22Rv1 (cell line): ENCODE results near the gene ANAPC10.

Experiments
- H3K27ac ChIP-seq: fragments of 450-650 bp; 2 replicates; pipeline ENCODE4 v1.5.1; 2017
- CTCF ChIP-seq: fragments of 450-650 bp; IDR thresholded peaks from 2 replicates; pipeline ENCODE4 v1.5.1; 2017; ENCODE audit warnings: mild to moderate bottlenecking
- ZFX ChIP-seq: fragments of 450-650 bp; IDR thresholded peaks from 2 replicates; pipeline ENCODE4 v1.6.1; 2017; ENCODE audit warnings: antibody characterized with exemption, borderline replicate concordance

The ANAPC10 gene

GRCh38 chr4:144984241-144984640 lies 113.8 kb downstream of the ANAPC10 start:
- no peak for TF ChIP-seq CTCF
- TF ChIP-seq ZFX: no peak
- no peak overlapping the region for H3K27ac ChIP-seq

- no peak overlapping the region for H3K27ac ChIP-seq
- no peak for TF ChIP-seq ZFX
- TF ChIP-seq CTCF: no peak
Observed at GRCh38 chr4:144975718-144976117, 122.3 kb downstream of the ANAPC10 start.

- TF ChIP-seq ZFX (no peak), CTCF (no peak)
- no peak overlapping the region for H3K27ac ChIP-seq
Observed at GRCh38 chr4:144970597-144970996, 127.4 kb downstream of the ANAPC10 start.

- TF ChIP-seq CTCF: no peak
- TF ChIP-seq ZFX: no peak
- no peak overlapping the region for H3K27ac ChIP-seq
Observed at GRCh38 chr4:144969821-144970220, 128.2 kb downstream of the ANAPC10 start.

GRCh38 chr4:144968606-144969005 lies 129.4 kb downstream of the ANAPC10 start:
- no peak overlapping the region for H3K27ac ChIP-seq
- no peak for TF ChIP-seq ZFX
- no peak for TF ChIP-seq CTCF

GRCh38 chr4:144967161-144967560 lies 130.8 kb downstream of the ANAPC10 start:
- TF ChIP-seq ZFX (no peak), CTCF (no peak)
- no peak overlapping the region for H3K27ac ChIP-seq

- no peak for TF ChIP-seq CTCF
- no peak for TF ChIP-seq ZFX
- H3K27ac ChIP-seq: no peak overlapping the region
Observed at GRCh38 chr4:144962300-144962699, 135.7 kb downstream of the ANAPC10 start.
